Stimulated activated CD4-positive, alpha-beta T cell treated with anti-CD3 and anti-CD28 coated beads, Interleukin-2, amount 100 ng/mL, for 48 hours (primary cell): ENCODE data around the gene ZC2HC1B.

Experiments
- DNase-seq, 2 donors: peaks; one replicate each; pipeline ENCODE4 v3.0.0-alpha.2; 2020

The ZC2HC1B gene

DNA sequence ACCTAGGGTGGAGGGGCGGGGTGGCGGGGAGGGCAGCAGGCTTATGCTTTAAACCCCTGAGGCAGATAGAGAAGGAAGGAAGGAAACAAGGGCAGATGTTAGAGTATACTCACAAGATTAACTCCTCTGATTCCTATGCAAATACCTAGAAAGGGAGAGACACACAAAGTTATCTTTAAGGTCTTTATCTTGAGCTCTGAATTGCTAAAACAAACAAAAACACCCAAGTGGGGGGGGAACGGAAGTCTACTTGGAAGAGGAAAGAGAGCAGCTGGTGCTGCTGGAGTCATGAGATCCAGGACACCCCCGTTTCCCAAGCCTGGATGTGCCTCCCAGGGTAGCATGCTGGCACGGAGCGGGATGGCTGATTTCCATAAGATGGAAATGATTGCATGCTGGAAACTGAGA lies 100.4 kb downstream of the ZC2HC1B start:
- no peak for DNase-seq

DNA sequence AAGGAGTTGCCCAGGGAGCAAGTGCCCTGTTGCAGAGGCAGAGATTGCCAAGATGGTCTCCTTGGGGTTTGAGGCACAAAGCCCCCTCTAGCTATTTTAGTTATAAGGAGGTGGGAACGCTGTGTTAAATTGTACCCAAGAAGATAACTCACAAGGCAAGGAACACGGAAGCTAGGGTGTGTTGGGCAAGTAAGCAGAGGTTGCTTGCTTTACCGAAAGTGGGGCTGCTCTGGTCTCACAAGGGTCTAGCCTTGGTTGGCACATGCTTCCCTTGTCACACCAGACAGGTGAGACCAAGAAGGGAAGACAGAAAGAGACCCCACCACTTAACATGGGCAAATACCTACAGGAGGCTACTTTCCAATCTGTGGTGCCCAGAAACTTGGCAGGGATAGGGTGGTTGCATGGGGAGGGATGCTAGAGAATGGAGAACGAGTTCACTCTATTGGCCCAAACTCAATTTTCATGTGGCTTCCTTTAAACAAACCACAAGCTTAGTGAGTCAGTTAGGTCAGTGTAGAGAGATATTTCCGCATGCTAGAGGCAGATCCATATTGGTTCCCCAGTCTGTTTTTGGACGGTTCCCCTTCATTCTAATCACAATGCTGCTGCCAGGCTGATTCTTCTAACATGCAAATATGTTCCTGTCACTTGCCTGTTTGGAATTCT lies 101.4 kb downstream of the ZC2HC1B start:
- no peak for DNase-seq

DNA sequence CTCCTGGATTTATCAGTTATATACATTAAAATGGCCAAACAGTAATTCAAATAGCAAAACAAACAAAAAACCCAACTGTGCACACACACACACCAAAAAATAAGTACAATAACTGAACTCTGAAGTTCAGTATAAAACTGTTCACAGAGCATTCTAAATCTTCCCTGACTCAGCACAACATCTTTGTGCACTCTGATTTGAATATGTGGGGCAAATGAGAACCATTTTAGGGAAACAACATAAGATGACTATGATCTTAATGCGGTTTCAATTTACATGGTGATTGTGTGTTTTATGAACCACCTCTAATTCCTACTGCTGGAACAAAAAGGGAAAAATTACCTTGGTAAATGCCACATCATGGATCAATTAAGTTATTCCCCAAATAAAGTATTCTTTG lies 102.0 kb downstream of the ZC2HC1B start:
- DNase-seq, result no peak

DNA sequence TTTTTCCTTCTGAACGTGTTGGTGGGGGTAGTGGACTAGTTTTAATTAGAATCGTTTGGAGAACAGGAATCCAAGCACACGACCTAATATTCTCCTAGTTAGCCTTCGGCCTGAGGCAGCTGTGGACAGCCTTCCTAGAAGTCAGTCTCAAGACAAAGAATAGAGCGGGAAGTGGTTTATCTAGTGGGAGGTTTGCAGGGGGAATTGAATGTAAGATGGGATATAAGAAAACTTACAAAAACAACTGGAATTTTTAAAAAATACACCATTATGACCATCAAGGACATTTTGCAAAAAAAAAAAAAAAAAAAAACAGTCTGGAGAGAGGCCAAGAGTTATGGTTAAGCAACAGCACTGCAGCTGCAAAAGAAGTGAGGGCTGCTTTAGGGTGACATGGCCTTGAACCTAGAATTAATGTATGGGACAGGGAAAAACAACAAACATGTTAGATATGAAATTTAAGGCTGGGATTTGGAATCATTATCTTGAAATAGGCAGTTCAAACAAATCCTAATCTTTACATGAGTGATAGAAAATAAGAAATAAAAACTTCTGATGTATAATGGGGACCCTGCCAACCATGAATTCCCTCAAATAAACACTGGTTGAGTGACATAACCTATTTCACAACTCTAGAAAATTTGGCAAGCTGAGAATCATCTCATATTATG lies 103.6 kb downstream of the ZC2HC1B start:
- no peak for DNase-seq

DNA sequence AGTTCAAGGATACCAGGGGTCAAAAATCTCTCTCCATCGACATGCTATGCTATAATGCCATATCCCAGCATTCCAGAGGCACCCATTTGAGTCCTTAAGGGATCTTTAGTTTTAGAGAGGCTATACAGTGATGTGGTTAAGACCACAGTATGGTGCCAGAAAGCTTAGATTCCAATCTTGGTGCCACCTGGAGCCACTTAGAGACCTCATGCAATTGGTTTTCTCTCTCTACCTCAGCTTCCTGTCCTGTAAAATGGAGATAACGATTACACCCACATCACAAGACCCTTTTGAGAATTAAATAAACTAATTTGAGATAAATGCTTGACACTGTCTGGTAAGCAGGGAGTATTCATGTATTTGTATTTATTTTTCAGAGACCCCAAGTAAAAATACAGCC lies 104.8 kb downstream of the ZC2HC1B start:
- no peak for DNase-seq

DNA sequence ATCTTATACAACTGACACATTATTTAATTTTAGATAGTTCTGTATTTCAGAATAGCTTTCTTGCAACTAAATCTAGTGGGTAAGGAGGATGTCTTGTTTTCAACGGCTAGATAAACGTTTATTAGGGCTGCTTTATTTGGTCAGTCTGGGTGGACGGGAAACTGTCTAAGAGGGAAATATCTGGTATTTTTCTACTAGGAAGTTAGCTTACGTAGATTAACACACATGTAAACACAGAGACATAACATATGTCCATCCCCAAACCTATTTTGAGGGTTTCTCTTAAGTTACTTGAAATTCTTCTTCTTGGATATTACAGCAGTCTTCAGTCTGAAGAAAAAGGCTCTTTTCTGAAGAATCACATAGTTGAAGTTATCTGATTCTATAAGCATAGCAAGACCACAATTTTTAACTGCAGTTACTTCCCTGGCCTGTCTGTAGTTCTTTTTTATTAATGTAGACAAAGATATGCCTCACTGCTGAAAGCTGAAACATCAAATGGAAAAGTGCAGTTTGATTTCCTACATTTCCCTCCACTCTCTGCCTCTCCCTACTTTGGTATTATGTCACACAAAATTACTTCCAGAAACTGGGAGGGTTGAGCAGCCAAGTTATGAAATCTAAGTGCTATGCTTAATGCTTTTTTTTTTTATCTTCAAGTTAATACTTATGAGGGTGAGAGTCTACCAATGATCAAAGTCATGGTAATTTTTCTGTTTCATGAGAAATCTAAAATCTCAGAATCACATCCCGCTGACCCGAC lies 106.4 kb downstream of the ZC2HC1B start:
- no peak for DNase-seq

DNA sequence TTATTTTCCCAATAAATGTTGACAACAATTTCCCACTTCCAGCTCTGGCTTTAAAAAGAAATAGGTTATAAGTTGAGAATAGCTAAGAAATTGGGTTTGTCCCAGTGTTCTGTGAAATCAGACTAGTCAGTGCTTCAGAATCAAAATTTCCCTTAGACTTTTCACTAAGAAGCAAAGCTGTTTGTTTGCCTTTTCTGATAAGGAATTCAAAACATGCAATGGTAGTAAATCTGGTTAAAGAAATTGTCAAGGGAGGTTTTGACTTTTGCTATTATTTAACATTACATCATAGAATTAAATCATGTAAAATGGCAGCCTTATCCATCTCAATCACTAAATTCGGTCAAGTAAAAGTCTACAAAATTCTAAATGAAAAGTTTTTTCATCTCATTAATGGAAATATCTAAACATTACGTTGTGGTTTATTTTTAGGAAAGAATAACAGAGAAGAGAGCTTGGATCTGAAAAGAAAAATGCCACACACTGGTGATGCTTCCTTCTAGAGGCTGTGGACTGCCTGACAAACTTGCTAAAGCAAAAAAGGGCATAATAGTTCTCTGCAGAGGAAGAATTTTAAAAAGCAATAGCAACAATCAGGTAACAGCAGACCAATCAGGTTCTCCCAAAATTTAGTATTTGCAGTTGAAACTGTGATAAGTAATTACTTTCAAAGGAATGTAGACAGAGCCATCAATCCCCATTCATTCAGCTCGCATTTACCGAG lies 107.4 kb downstream of the ZC2HC1B start:
- DNase-seq, result no peak

DNA sequence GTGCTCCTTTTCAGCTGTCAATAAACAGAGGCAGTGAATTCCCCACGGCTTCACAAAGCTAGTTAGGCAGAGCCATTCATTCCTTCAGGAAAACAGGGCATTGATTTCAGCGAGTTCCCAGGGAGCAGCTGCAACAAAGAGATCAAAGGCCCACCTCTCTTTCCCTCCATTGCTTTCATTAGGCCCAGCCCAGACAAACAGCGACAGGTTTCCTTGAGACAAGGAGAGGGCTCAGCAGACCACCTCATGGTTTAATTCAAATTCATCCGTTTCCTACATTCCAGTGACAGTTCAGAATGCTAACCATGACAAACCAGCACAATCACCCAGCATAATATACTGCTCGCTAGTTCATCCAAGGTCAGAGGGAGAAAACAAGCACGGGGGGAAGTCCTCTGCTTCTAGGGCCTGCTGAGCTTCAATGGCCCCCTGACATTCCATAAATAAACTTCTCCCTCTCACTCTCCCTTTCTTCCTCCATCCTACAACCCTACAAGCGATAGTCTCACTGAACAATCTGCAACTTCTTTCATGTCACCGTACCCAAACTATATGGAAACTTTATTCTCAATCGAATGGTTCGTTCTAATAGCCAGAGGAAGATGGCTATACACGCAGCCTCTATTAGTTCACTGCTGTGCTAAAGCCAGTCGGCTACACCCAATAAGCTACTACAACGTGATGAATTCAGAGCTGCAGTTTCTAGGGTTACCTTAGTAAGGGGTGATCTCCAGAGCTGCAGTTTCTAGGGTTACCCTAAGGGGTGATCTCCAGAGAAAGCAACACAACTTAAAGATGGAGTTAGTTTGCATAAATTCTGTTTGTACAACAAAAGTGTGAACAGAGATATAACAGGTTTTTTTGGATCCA lies 109.1 kb downstream of the ZC2HC1B start:
- no peak for DNase-seq

DNA sequence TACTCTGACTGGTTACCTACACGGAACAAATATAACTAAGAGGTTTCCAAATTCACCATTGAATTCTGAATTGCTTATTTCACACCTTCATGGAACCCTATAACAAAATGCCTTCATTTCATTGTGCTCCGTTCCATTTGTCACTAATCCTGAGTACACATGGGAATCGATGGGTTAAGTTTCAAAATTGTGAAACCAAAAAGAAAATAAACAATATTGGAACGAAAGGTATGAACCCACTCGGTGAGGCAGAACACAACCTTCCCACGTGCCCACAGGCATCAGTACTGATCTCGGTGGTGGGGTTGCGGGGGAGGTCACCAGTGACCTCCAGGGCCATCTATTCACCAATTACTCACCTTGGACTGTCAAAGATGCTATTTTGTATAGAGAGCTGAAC lies 109.8 kb downstream of the ZC2HC1B start:
- DNase-seq, result no peak

DNA sequence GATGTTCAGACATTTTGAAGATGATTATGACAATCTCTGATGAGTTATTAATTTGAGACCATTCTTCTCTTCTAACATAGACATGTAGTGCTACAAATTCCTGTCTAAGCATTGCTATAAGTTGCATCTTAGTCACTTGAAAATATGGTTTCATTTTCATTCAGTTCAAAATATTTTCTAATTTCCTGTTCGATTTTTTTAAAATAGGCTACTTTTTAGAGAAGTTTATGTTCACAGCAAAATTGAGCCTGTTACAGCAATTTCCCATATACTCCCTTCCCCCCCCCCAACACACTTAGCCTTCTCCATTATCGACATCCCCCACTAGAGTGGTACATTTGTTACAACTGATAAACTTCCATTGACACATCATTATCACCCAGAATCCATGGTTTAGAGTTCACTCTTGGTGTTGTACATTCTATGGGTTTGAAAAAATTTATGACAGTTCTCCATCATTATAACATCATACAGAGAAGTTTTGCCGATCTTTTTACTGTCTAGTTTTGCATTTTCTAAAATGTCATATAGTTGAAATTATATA lies 112.6 kb downstream of the ZC2HC1B start:
- no peak for DNase-seq

DNA sequence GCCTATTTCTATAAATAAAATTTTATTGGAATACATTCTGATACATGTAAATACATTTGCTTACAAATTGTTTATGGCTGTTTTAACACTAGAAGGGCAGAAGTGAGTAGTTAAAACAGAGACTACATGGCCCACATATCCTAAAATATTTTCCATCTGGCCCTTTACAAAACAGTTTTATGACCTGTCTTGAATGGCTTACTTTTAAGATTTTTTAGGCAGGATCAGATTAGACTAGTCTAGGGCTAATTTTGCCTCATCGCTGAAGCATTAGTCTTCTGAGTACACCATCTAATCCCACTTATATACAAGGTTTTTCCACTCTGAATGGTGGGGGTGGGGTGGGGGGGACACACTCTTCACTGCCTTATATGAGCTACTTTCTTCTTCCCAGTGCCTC lies 116.6 kb downstream of the ZC2HC1B start:
- DNase-seq, result no peak

DNA sequence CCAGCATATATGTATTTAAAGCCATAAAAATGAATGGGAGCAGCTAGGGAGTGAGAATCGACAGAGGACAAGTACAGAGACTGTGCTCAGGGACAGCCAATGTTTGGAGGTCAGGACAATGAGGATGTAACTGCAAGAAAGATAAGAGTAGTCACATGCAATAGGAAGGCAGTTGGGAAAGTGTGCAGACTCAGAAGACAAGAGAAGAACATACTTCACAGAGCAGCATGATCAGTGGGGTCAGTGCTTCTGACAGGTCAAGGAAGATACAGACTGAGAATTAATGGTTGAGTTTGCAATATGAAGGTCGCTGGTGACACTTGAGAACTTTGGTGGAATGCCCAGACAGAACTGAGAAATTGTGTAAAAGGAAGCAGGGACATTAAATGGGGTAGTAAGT lies 118.7 kb downstream of the ZC2HC1B start:
- no peak for DNase-seq

DNA sequence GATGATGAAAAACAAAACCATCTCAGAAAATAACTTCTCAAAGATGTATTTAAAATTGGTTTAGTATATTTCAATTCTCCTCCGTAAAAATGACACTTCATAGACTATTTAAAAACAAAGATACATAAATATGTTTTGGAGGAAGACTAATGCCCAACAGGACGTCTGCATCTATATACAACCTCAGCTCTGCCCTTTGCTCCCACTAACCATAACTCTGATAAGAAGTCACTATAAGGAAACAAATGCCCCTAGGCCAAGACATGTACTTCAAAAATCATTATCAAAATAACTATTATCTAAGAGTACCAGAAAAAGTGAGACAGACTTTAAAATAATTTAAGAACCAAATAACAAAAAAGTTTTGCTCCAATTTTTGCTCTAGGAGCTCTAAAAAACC lies 120.4 kb downstream of the ZC2HC1B start:
- DNase-seq, result no peak

DNA sequence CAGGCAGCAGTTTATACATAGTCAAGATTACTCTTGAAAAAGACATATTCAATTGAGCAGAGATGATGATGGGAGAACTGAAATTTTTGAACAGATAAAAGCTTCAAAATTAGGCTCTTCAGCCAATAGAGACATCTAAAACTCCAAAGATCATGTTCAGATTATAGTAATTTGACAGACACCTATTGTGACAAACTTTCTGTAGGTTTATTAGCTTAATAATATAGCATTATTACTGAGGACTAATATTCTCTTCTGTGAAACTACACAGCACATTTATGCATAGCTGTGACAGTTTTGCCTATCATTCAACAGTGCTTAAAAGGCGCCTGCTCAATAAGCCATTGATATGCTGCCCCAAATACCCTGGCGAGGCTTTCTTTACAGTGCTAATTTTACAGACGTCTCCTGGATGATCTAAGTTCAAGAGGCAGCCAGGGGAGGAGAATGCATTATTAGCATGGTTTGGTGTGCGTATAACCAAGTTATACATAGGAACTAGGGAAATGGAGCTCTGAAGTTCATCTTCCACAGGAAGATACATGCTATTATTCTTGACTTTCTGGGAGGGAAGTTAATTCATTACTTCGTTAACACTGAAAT lies 122.3 kb downstream of the ZC2HC1B start:
- no peak for DNase-seq
